ENCODE measurements around the gene MGMT.

The MGMT gene

DNA sequence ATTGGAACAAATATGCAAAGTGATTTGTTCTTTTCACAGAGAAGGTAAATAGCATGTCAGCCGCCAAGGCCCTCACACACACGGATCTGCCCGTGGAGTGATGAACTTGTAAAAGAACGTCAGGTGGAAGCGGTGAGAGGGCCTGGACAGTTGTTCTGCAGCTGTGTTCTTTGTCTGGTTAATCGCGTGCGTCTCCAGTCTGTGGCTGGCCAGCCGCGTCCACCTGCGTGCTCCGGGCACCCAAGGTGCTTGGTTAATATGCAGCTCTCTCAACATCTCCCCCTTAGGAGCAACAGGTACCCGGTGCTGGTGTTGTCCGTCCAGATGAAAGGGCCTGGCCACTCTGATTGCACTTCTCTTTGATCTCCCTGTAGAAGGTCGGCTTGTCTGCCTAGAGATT lies 162.9 kb downstream of the MGMT start:
- no peaks in the 10 kb centered on the region; the same call in 1 of the 2 replicates for H3K79me2 ChIP-seq (ENCODE audit: insufficient read depth, low read length)
- no peak overlapping the region for H3K4me2 ChIP-seq (ENCODE audit: insufficient read depth, low read length)
- H3K27me3 ChIP-seq (ENCODE audit: insufficient read depth, low read length, poor library complexity) = no peaks in the 10 kb centered on the region
- H4K20me1 ChIP-seq (ENCODE audit: insufficient read depth, low read length) = no peaks in the 10 kb centered on the region
- no peak overlapping the region for H2AFZ ChIP-seq (ENCODE audit: low read depth, low read length)
- ATAC-seq (ENCODE audit: insufficient read depth, low read depth) = no peak
- no peak for DNase-seq
- no peak overlapping the region for H3K27ac ChIP-seq (ENCODE audit: low read length)
- H3K4me3 ChIP-seq (ENCODE audit: low read depth in 1 of 2, low read length in 2 of 2) = no peak overlapping the region
- peaks cover 12% of the 10 kb centered on the region for H3K9me3 ChIP-seq (ENCODE audit: insufficient read depth, low read length, severe bottlenecking)
- no peak overlapping the region for H3K9ac ChIP-seq (ENCODE audit: low read depth, low read length)
- TF ChIP-seq CTCF (IDR thresholded peaks at IDR 0.05; ENCODE audit: borderline replicate concordance, extremely low read depth, low read length, poor library complexity, severe bottlenecking) (no peak), EZH2 (IDR thresholded peaks at IDR 0.05; ENCODE audit: borderline replicate concordance, low read depth, low read length, severe bottlenecking) (no peak)
- no peaks in the 10 kb centered on the region for H3K4me1 ChIP-seq (ENCODE audit: insufficient read depth, low read length)
- H3K36me3 ChIP-seq (ENCODE audit: insufficient read depth, low read length) = 0 out of 2 replicates have a peak, but pooled peaks cover 4% of the 10 kb centered on the region

GRCh38 chr10:129631006-129631405 lies 164.0 kb downstream of the MGMT start:
- Histone ChIP-seq H3K36me3 (ENCODE audit: insufficient read depth, low read length) (peaks cover 4% of the 10 kb centered on the region; the same call in 1 of the 2 replicates), H3K4me2 (ENCODE audit: insufficient read depth, low read length) (no peak overlapping the region), H3K27ac (ENCODE audit: low read length) (no peak overlapping the region), H3K27me3 (ENCODE audit: insufficient read depth, low read length, poor library complexity) (no peaks in the 10 kb centered on the region), H3K9me3 (ENCODE audit: insufficient read depth, low read length, severe bottlenecking) (peaks cover 12% of the 10 kb centered on the region), H4K20me1 (ENCODE audit: insufficient read depth, low read length) (no peaks in the 10 kb centered on the region), H3K4me1 (ENCODE audit: insufficient read depth, low read length) (no peaks in the 10 kb centered on the region), H3K4me3 (ENCODE audit: low read depth in 1 of 2, low read length in 2 of 2) (no peak overlapping the region), H3K79me2 (ENCODE audit: insufficient read depth, low read length) (no peaks in the 10 kb centered on the region; the same call in 1 of the 2 replicates), H2AFZ (ENCODE audit: low read depth, low read length) (no peak overlapping the region), H3K9ac (ENCODE audit: low read depth, low read length) (no peak overlapping the region)
- no peak for DNase-seq
- no peak for ATAC-seq (ENCODE audit: insufficient read depth, low read depth)
- TF ChIP-seq EZH2 (IDR thresholded peaks at IDR 0.05; ENCODE audit: borderline replicate concordance, low read depth, low read length, severe bottlenecking) = no peak
- no peak for TF ChIP-seq CTCF (IDR thresholded peaks at IDR 0.05; ENCODE audit: borderline replicate concordance, extremely low read depth, low read length, poor library complexity, severe bottlenecking)

- Histone ChIP-seq H3K9me3 (ENCODE audit: insufficient read depth, low read length, severe bottlenecking) (peaks cover 12% of the 10 kb centered on the region), H3K27ac (ENCODE audit: low read length) (no peak overlapping the region), H3K4me2 (ENCODE audit: insufficient read depth, low read length) (no peak overlapping the region), H3K27me3 (ENCODE audit: insufficient read depth, low read length, poor library complexity) (no peaks in the 10 kb centered on the region), H3K4me3 (ENCODE audit: low read depth in 1 of 2, low read length in 2 of 2) (no peak overlapping the region), H4K20me1 (ENCODE audit: insufficient read depth, low read length) (no peaks in the 10 kb centered on the region), H3K4me1 (ENCODE audit: insufficient read depth, low read length) (no peaks in the 10 kb centered on the region), H3K9ac (ENCODE audit: low read depth, low read length) (no peak overlapping the region), H2AFZ (ENCODE audit: low read depth, low read length) (no peak overlapping the region), H3K36me3 (ENCODE audit: insufficient read depth, low read length) (peaks cover 4% of the 10 kb centered on the region; the same call in 1 of the 2 replicates), H3K79me2 (ENCODE audit: insufficient read depth, low read length) (no peaks in the 10 kb centered on the region; the same call in 1 of the 2 replicates)
- ATAC-seq (ENCODE audit: insufficient read depth, low read depth) (peak; percentile 35; the same call in 1 of the 3 replicates), DNase-seq (no peak)
- TF ChIP-seq CTCF (IDR thresholded peaks at IDR 0.05; ENCODE audit: borderline replicate concordance, extremely low read depth, low read length, poor library complexity, severe bottlenecking) (no peak), EZH2 (IDR thresholded peaks at IDR 0.05; ENCODE audit: borderline replicate concordance, low read depth, low read length, severe bottlenecking) (no peak)
Measured at GRCh38 chr10:129631870-129632623, 165.0 kb downstream of the MGMT start.
